HCT116 (cell line): ENCODE data around the gene PCIF1. TPM values are rescaled to one million over a fixed set of nuclear protein-coding genes. Genes with fewer than 3 reads are reported as not detected.

Experiments used
- ATAC-seq: fragments of 200-7000 bp; cut with Tn5 transposase; 2 replicates; pipeline ENCODE4 v1.9.1; 2020; ENCODE audit warnings: mild to moderate bottlenecking, moderate library complexity
- BruUV-seq: library from RNA; stranded (reverse); fragments of 400-500 nt; replicated peaks from 2 replicates; lab custom pipeline; 2021; lab: Mats Ljungman, UMichigan
- CTCF ChIA-PET: fragments of 300-600 bp; sonication (Branson Sonifier 250); formaldehyde crosslinking; loops from one replicate; lab custom pipeline; 2021; ENCODE audit warnings: antibody characterized with exemption; lab: Charles Lee
- POLR2A ChIA-PET: fragments of 300-600, 350-600 bp; sonication (Branson Sonifier 250); formaldehyde crosslinking; loops from one replicate; lab custom pipeline; 2021; ENCODE audit warnings: antibody characterized with exemption; lab: Charles Lee
- RAD21 ChIA-PET, 2 experiments: fragments of 300-600 bp; sonication (Branson Sonifier 250); formaldehyde crosslinking; loops; one replicate each; lab custom pipeline; 2023; ENCODE audit warnings: low total read pairs in 2 of 2; ENCODE audit not compliant: uncharacterized antibody in 2 of 2, unreplicated experiment in 2 of 2, low non-redundant PET in 1 of 2; lab: Charles Lee
- DNase-seq: peaks from one replicate; pipeline ENCODE4 v3.0.0-alpha.2; 2010; ENCODE audit warnings: low read depth, low spot score
- H2AFZ ChIP-seq: fragments of 200-600 bp; shearing (Covaris generic), sonication (generic); 2 replicates; pipeline ENCODE4 v1.6.1; 2017; ENCODE audit warnings: low read depth, mixed run types, mixed read lengths, antibody characterized with exemption, low read length; ENCODE audit not compliant: poor library complexity, severe bottlenecking
- H3K27ac ChIP-seq: 2 replicates; pipeline ENCODE4 v1.5.1; 2012; ENCODE audit warnings: low read depth, low read length
- H3K27me3 ChIP-seq: fragments of 200-600 bp; sonication (generic); 2 replicates; pipeline ENCODE4 v1.6.1; 2016; ENCODE audit warnings: mixed run types, low read length, mixed read lengths; ENCODE audit not compliant: insufficient read depth
- H3K36me3 ChIP-seq, 2 experiments: fragments of 200-500 bp in 1 of 2; fragments of 200-600 bp in 1 of 2; sonication (Bioruptor generic) in 1 of 2; sonication (generic) in 1 of 2; 2 replicates each; pipeline versions ENCODE4 v1.5.1 to v1.6.1; 2014 to 2016; ENCODE audit warnings: low read length in 2 of 2, inconsistent platforms in 1 of 2, mixed read lengths in 1 of 2, mixed run types in 1 of 2; ENCODE audit not compliant: insufficient read depth in 2 of 2, control insufficient read depth in 1 of 2
- H3K4me1 ChIP-seq, 2 experiments: fragments of 200-600 bp in 1 of 2; sonication (generic) in 1 of 2; 2 replicates each; pipeline versions ENCODE4 v1.5.1 to v1.6.1; 2012 to 2017; ENCODE audit warnings: low read length in 2 of 2, inconsistent platforms in 1 of 2, mild to moderate bottlenecking in 1 of 2, mixed read lengths in 1 of 2, mixed run types in 1 of 2, moderate library complexity in 1 of 2; ENCODE audit not compliant: insufficient read depth in 2 of 2, control insufficient read depth in 1 of 2
- H3K4me2 ChIP-seq: fragments of 200-600 bp; sonication (generic); 2 replicates; pipeline ENCODE4 v1.6.1; 2017; ENCODE audit warnings: mixed run types, low read length, mixed read lengths
- H3K4me3 ChIP-seq, 2 experiments: fragments of 200-600 bp in 1 of 2; sonication (generic) in 1 of 2; replicated peaks in 1 of 2; 2 replicates each; pipeline ENCODE4 v1.5.1; 2011 to 2016; ENCODE audit warnings: low read length in 2 of 2, control low read depth in 1 of 2, low read depth in 1 of 2, mild to moderate bottlenecking in 1 of 2, mixed read lengths in 1 of 2, mixed run types in 1 of 2
- H3K79me2 ChIP-seq: fragments of 200-600 bp; sonication (generic); 2 replicates; pipeline ENCODE4 v1.6.1; 2017; ENCODE audit warnings: mild to moderate bottlenecking, mixed run types, low read length, moderate library complexity, mixed read lengths; ENCODE audit not compliant: insufficient read depth
- H3K9ac ChIP-seq: fragments of 200-600 bp; sonication (generic); 2 replicates; pipeline ENCODE4 v1.6.1; 2016; ENCODE audit warnings: low read length, mixed read lengths
- H3K9me2 ChIP-seq: fragments of 200-600 bp; sonication (generic), shearing (Covaris generic); 2 replicates; pipeline ENCODE4 v1.6.1; 2017; ENCODE audit warnings: mixed run types, mild to moderate bottlenecking, moderate library complexity; ENCODE audit not compliant: insufficient read depth
- H3K9me3 ChIP-seq, 2 experiments: fragments of 200-500 bp in 1 of 2; fragments of 200-600 bp in 1 of 2; sonication (Bioruptor generic) in 1 of 2; sonication (generic) in 1 of 2; 2 replicates each; pipeline ENCODE4 v1.6.1; 2014 to 2017; ENCODE audit warnings: low read length in 2 of 2, mixed read lengths in 2 of 2, inconsistent platforms in 1 of 2, low read depth in 1 of 2, mild to moderate bottlenecking in 1 of 2, mixed run types in 1 of 2, moderate library complexity in 1 of 2; ENCODE audit not compliant: control insufficient read depth in 1 of 2, insufficient read depth in 1 of 2
- H4K20me1 ChIP-seq: fragments of 200-600 bp; sonication (generic), shearing (Covaris generic); 2 replicates; pipeline ENCODE4 v1.6.1; 2017; ENCODE audit warnings: mixed run types, mild to moderate bottlenecking, moderate library complexity; ENCODE audit not compliant: insufficient read depth
- CBX3 ChIP-seq: IDR thresholded peaks from 2 replicates; pipeline ENCODE4 v1.6.1; 2012; ENCODE audit warnings: low read depth
- CEBPB ChIP-seq: IDR thresholded peaks from 2 replicates; pipeline ENCODE4 v1.6.1; 2012; ENCODE audit warnings: low read depth
- CTCF ChIP-seq, 3 experiments: fragments of 200-600 bp in 1 of 3; sonication (generic) in 1 of 3; IDR thresholded peaks in 2 of 3; conservative IDR thresholded peaks in 1 of 3; 2 replicates each; pipeline ENCODE4 v1.5.1; 2012 to 2017; ENCODE audit warnings: low read depth in 2 of 3, low read length in 2 of 3, antibody characterized with exemption in 1 of 3, borderline replicate concordance in 1 of 3, control low read depth in 1 of 3, mild to moderate bottlenecking in 1 of 3, mixed read lengths in 1 of 3, mixed run types in 1 of 3, moderate library complexity in 1 of 3; ENCODE audit not compliant: insufficient read depth in 1 of 3
- ELF1 ChIP-seq: IDR thresholded peaks from 2 replicates; pipeline ENCODE4 v1.6.1; 2012; ENCODE audit warnings: low read depth, borderline replicate concordance
- EZH2 ChIP-seq: fragments of 200-600 bp; sonication (generic); IDR thresholded peaks from 2 replicates; pipeline ENCODE4 v1.6.1; 2017; ENCODE audit warnings: antibody characterized with exemption, mixed run types
- EZH2phosphoT487 ChIP-seq: fragments of 200-600 bp; IDR thresholded peaks from 2 replicates; pipeline ENCODE4 v1.6.1; 2018; ENCODE audit warnings: antibody characterized with exemption, borderline replicate concordance
- FOSL1 ChIP-seq: IDR thresholded peaks from 2 replicates; pipeline ENCODE4 v1.6.1; 2012; ENCODE audit warnings: low read depth
- JUND ChIP-seq: IDR thresholded peaks from 2 replicates; pipeline ENCODE4 v1.6.1; 2012
- MAX ChIP-seq: IDR thresholded peaks from 2 replicates; pipeline ENCODE4 v1.6.1; 2012
- POLR2A ChIP-seq: IDR thresholded peaks from 2 replicates; pipeline ENCODE4 v1.7.0; 2011; ENCODE audit warnings: borderline replicate concordance; ENCODE audit not compliant: insufficient read depth, insufficient read length; ENCODE audit errors: extremely low read depth
- POLR2AphosphoS5 ChIP-seq: IDR thresholded peaks from 2 replicates; pipeline ENCODE4 v1.6.1; 2011; ENCODE audit warnings: mild to moderate bottlenecking, low read depth, low read length, moderate library complexity
- RAD21 ChIP-seq: IDR thresholded peaks from 2 replicates; pipeline ENCODE4 v1.6.1; 2012; ENCODE audit warnings: low read depth, mild to moderate bottlenecking
- SIN3A ChIP-seq: IDR thresholded peaks from 2 replicates; pipeline ENCODE4 v1.6.1; 2012; ENCODE audit warnings: low read depth
- SRF ChIP-seq: IDR thresholded peaks from 2 replicates; pipeline ENCODE4 v1.6.1; 2012; ENCODE audit warnings: low read depth
- ZFX ChIP-seq: fragments of 450-650 bp; IDR thresholded peaks from 2 replicates; pipeline ENCODE4 v1.6.1; 2017
- ZNF274 ChIP-seq: fragments of 200-500 bp; sonication (Bioruptor generic); IDR thresholded peaks from 2 replicates; pipeline ENCODE4 v1.6.1; 2014; ENCODE audit warnings: mild to moderate bottlenecking, low read depth, low read length, inconsistent platforms
- intact Hi-C: fragments of 100-400 bp; cut with micrococcal nuclease; formaldehyde crosslinking; loops from 2 replicates; pipeline ENCODE4 v1.10.0; 2022
- total RNA-seq: library from RNA; stranded (reverse); gene quantifications from one replicate; pipeline ENCODE4 v1.2.1, GENCODE V29; 2021; ENCODE audit not compliant: unreplicated experiment
- TF ChIP-seq, protein P1 (sequence below): IDR thresholded peaks from 2 replicates; pipeline ENCODE4 v1.6.1; 2012; ENCODE audit warnings: low read depth
- TF ChIP-seq, protein P2 (sequence below): IDR thresholded peaks from 2 replicates; pipeline ENCODE4 v1.6.1; 2011; ENCODE audit warnings: mild to moderate bottlenecking, low read length, moderate library complexity; ENCODE audit not compliant: insufficient replicate concordance; ENCODE audit errors: extremely low read depth

PCIF1 gene
- total RNA-seq, 1 experiment from 2014 or later, result 31.8 TPM

- no peak overlapping the region for H3K4me3 ChIP-seq
- ATAC-seq (no peak), DNase-seq (no peak)
- H3K4me2 ChIP-seq, result no peak overlapping the region
- H2AFZ ChIP-seq, result no peak overlapping the region
- intact Hi-C loops, result no loop called here
- ChIA-PET CTCF (no interaction called here), RAD21 (no interaction called here), POLR2A (no interaction called here)
- H3K9ac ChIP-seq, result no peak overlapping the region
- TF ChIP-seq CEBPB (no peak), EZH2 (no peak), CTCF (IDR thresholded peaks at IDR 0.05 in 2 of 3, conservative IDR thresholded peaks at IDR 0.05 in 1 of 3; ENCODE audit: borderline replicate concordance in 1 of 3, insufficient read depth in 1 of 3, low read depth in 2 of 3, low read length in 2 of 3) (no peak), CBX3 (no peak), SIN3A (no peak), POLR2AphosphoS5 (no peak), RAD21 (no peak), POLR2A (no peak), SRF (no peak), ZNF274 (no peak), ZFX (no peak), EZH2phosphoT487 (no peak), ELF1 (no peak), MAX (no peak), FOSL1 (no peak), JUND (no peak)
- TF ChIP-seq, protein P1, sequence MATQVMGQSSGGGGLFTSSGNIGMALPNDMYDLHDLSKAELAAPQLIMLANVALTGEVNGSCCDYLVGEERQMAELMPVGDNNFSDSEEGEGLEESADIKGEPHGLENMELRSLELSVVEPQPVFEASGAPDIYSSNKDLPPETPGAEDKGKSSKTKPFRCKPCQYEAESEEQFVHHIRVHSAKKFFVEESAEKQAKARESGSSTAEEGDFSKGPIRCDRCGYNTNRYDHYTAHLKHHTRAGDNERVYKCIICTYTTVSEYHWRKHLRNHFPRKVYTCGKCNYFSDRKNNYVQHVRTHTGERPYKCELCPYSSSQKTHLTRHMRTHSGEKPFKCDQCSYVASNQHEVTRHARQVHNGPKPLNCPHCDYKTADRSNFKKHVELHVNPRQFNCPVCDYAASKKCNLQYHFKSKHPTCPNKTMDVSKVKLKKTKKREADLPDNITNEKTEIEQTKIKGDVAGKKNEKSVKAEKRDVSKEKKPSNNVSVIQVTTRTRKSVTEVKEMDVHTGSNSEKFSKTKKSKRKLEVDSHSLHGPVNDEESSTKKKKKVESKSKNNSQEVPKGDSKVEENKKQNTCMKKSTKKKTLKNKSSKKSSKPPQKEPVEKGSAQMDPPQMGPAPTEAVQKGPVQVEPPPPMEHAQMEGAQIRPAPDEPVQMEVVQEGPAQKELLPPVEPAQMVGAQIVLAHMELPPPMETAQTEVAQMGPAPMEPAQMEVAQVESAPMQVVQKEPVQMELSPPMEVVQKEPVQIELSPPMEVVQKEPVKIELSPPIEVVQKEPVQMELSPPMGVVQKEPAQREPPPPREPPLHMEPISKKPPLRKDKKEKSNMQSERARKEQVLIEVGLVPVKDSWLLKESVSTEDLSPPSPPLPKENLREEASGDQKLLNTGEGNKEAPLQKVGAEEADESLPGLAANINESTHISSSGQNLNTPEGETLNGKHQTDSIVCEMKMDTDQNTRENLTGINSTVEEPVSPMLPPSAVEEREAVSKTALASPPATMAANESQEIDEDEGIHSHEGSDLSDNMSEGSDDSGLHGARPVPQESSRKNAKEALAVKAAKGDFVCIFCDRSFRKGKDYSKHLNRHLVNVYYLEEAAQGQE, result no peak
- TF ChIP-seq, protein P2, sequence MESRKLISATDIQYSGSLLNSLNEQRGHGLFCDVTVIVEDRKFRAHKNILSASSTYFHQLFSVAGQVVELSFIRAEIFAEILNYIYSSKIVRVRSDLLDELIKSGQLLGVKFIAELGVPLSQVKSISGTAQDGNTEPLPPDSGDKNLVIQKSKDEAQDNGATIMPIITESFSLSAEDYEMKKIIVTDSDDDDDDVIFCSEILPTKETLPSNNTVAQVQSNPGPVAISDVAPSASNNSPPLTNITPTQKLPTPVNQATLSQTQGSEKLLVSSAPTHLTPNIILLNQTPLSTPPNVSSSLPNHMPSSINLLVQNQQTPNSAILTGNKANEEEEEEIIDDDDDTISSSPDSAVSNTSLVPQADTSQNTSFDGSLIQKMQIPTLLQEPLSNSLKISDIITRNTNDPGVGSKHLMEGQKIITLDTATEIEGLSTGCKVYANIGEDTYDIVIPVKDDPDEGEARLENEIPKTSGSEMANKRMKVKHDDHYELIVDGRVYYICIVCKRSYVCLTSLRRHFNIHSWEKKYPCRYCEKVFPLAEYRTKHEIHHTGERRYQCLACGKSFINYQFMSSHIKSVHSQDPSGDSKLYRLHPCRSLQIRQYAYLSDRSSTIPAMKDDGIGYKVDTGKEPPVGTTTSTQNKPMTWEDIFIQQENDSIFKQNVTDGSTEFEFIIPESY, result no peak
- H3K9me2 ChIP-seq, result no peaks in the 10 kb centered on the region
- H3K27ac ChIP-seq, result no peak overlapping the region
- no peaks in the 10 kb centered on the region for H3K9me3 ChIP-seq
- no peaks in the 10 kb centered on the region for H4K20me1 ChIP-seq
- H3K36me3 ChIP-seq, result peaks cover 6 to 21% of the 10 kb centered on the region in 2 experiments; a peak in 3 of 4 replicates
- peaks cover 4% of the 10 kb centered on the region; the same call in 1 of the 2 replicates for H3K79me2 ChIP-seq
- no peaks in the 10 kb centered on the region for H3K27me3 ChIP-seq
- BruUV-seq, result no TSS peak
- peaks cover 10 to 18% of the 10 kb centered on the region in 2 experiments; a peak in 3 of 4 replicates for H3K4me1 ChIP-seq
These were observed 39.7 kb upstream of the PCIF1 start for GRCh38 chr20:45894797-45895196.
